ENCODE results near the gene MARCHF3. TPM values are rescaled to one million over a fixed set of nuclear protein-coding genes. Genes with fewer than 3 reads are reported as not detected.
"Not testable (repeated sequence)": the region's sequence is repeated elsewhere in the genome, so short reads cannot be mapped to it uniquely, and the experiment has no call there.

MARCHF3 gene
- polyA plus RNA-seq, 5 donors: 4.7 to 5.6 (median 5.3) TPM

DNA sequence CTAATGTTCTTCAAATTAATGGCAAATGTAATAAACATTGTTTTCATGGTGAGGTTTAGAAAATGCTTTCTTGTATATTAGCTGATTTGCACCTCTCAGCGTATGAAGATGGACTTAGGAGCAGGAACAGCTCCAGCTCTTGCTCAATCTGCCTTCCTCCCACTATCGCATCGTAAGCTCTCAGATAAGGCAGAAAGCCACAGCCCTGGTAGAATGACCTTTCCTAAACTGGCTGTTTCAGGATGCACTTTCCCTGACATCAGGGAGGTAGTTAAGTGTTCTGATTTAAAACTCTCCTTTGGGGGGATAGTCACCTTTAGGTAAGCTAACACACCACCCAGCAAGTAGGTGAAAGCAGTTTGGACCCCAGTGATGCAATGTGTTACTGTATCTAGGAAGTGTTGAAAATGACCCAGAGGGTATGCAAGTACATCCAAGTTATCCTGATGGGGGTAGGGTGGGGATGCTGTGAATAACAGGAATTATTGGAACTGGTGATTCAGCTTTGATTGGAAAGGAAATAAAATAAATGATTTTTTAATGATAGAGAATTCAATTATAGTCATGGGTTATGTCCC, 181.2 kb downstream of the MARCHF3 start:
- no peak for DNase-seq

DNA sequence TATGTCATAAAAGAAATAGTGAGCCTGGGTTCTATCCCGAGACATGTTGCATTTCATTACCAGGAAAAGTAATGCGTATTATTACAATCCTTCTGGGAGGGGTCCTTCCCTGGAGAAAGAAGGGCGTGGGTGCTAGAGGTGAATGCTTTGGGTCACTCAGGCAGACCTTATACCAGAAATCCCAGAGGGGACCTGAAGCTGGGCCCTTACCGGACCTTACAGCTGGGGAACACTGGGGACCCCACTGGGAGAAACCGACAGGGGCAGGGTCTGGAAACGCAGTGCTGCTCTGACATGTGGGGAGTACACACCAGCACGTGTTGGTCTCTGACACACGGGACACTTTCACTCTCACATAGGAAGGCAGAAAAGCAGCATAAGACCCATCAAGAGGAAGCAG, 182.1 kb downstream of the MARCHF3 start:
- no peak for DNase-seq

DNA sequence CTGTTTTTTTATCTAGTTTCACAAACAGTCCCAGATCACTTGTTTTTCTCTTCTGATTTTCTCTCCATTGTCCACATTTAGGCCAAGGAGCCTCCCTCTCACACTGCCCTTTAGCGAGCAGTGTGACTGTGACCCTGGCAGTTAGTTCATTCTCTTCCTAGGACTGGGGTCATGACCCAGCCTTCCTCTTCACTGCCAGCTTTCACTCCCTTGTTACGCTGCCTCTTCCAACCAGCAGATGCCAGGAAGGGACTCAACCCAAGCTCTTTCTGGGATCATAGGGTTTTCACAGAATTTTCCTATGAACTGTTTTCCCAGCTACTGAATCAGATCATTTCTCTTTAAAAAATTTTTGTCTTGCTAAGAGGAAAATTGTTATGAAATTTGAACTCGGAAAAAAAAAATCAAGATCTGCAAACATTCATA, 182.5 kb downstream of the MARCHF3 start:
- no peak for DNase-seq

DNA sequence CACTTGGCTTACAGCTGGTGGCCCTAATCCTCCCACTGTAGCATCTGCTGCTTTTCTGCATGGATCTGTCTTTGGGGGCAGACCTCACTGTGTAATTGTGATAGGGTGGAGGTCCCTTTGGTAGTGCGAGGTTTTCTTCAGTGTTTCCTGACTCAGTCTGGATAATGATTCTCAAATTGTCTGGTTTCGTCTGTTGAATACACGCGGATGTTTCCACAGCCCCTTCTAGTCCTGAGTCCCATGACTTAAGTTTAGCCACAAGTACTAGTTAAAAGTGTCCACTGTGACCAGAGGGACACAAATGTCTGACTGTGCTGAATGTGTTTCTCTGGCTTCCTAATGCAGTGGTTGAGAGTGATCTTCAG, 182.9 kb downstream of the MARCHF3 start:
- DNase-seq: no peak

DNA sequence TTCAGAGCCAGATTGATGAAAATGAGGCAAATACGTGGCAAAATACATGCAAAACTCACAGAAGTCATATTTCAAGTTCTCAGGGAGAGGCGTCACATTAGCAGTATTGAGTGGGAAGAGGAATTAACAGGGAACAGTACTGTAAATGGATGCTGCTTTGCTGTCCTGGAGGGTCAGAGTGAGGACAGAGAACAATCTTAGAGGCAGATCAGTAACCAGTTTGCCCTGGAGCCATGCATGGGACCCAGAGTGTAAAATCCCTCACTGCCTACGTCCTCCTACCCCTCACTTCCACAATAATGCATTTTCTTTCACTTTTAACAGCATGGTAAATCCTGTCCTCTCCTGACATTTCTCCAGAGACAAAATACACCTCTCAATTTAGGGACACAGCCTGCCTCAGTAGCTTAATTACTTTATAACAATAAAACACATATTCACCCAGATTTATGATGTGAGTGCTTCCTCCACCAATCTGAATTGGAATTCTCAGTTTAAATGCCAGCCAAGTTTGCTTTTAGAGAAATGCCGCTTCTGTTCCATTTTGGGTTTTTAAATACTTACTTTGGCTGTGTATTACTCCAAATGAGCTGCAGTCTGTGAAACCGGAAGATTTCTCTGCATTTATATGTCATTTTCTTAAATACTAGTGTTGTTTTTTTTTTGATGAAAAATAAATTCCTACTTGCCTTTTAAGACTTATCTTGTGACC, 183.5 kb downstream of the MARCHF3 start:
- DNase-seq: no peak

DNA sequence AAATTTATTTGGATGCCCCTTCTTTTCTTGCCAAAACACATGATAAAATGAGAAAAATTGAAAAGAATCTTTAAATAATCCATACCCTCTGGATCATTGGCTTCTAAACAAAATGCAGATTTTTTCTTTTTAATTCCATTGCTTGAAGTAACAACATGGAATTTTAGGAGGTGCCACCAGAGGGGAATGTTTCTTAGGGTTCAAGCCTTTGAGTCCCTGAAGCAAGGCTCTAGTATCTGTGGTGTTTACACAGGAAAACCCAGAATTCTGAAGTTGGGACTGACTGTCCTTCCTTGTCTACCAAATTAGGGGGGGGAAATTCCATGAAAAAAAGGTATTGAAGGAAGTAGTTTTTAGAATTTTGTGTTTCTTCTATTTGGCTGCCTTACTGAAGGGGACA, 184.0 kb downstream of the MARCHF3 start:
- DNase-seq: no peak

DNA sequence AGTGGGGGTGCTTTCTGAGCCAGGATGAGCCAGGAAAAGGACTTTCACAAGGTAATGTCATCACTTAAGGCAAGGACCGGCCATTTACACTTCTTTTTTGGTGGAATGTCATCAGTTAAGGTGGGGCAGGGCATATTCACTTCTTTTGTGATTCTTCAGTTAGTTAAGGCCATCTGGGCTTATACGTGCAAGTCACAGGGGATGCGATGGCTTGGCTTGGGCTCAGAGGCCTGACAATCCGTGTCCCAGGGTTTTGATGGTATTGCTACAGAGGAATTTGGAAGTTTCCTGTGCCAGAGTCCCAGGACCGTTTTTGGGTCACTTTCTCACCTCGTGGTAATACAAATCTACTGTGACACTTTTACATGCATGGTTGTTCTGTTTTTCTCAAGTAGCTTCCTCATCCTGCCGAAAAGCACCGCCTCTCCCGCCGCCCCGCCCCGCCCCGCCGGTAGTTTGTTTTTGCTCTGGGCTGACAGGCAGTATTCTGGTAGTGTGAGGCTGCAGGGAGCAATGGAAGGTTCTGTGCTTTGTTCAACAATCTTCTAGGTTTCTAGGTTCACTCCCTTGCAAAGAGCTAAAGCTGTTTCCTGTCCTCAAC, 184.8 kb downstream of the MARCHF3 start:
- not testable (repeated sequence) for DNase-seq

DNA sequence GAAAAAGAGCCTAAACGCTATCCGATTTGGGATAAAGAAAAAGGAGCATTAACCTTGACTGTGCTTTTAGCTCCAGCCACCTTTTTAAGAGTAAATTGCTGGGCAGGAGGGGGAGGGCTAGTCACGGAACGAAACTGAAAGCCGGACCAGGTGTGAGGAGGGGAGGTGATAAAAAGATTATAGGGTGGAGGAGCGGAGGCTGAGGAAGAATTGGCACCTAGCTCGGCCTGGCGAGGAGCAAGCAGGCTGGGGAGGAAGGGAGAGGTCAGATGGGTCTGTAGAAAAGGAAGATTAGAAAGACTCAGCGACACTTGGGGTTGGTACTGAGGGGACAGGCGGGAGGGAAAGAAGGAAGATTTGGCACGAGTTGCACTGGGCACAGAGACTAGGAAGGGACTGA, 187.0 kb downstream of the MARCHF3 start:
- not testable (repeated sequence) for DNase-seq

DNA sequence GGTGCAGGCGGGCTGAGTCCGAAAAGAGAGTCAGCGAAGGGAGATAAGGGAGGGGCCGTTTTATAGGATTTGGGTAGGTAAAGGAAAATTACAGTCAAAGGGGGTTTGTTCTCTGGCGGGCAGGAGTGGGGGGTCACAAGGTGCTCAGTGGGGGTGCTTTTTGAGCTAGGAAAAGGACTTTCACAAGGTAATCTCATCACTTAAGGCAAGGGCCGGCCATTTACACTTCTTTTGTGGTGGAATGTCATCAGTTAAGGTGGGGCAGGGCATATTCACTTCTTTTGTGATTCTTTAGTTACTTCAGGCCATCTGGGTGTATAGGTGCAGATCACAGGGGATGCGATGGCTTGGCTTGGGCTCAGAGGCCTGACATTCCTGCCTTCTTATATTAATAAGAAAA, 191.0 kb downstream of the MARCHF3 start:
- DNase-seq: not testable (repeated sequence)

DNA sequence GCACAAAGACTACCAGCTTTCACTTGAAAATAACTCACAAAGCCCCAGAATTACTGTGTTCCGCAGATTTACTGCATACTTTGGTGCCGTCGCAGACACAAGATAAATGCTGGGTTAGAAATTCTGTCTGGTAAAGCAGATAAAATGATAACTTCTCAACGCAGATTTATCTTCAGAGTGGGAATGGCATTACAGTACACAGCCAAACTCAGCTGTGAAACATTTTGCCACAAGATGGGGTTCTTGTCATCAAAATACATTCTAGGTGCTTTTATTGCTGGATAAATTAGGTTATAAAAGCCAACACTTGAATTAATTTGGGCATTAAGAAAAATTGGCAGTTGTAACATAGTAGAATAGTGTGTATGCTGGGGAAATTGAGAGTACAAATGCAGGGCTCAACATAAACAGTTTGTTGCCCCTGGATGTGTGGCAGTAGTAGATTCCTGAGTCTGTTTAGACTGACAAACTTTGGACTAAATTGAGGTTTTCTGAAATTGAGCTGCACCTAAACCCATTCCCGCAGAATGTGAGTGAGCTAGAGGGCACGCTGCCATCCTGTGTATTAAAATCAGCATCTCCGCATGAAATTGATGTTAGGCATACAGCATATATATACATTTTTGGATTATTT, 192.3 kb downstream of the MARCHF3 start:
- DNase-seq: no peak

DNA sequence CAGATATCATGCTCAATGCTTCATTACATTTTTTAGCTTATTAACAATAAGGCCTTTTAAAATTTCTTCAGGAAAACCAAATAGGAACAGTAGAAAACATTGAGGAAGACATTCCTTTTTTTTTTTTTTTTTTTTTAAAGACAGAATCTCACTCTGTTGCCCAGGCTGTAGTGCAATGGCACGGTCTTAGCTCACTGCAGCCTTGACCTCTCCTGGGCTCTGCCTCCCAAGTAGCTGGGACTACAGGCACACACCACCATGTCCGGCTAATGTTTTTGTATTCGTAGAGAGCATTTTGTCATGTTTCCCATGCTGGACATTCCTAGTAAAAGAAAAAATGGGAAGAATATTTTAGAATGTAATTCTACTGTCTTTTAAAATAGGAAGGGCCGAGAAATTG, 193.1 kb downstream of the MARCHF3 start:
- no peak for DNase-seq

DNA sequence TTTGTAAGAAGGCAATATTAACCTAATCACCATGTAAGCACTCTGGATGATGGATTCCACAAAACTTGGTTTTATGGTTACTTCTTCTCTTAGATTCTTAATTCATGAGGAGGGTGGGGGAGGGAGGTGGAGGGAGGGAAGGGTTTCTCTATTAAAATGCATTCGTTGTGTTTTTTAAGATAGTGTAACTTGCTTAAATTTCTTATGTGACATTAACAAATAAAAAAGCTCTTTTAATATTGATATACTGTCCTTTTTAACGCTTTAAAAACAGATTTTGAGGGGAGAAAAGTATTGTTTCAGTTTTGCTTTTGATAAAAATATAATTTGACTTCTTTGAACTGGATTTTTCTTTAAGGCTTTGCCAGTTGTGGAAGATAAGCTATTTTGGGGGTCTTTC, 193.6 kb downstream of the MARCHF3 start:
- DNase-seq: no peak

DNA sequence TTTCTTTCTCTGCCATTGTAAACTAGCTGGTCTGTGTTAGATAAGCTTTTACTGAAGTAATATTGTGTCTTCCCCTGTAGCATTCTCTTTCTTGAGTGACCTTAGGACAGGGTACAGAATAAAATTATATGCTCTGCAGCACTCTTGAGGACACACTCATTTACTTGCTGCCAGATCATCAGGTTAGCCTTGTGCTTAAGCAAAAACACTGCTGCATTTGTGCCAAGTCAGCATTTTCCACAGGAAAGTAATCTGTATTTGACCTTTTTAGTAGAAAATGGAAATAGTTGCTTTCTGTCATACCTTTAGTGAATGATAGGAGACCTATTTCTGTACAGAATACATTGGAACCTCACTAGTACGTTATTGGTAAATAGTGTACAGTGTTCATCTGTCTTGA, 199.2 kb downstream of the MARCHF3 start:
- DNase-seq: no peak

DNA sequence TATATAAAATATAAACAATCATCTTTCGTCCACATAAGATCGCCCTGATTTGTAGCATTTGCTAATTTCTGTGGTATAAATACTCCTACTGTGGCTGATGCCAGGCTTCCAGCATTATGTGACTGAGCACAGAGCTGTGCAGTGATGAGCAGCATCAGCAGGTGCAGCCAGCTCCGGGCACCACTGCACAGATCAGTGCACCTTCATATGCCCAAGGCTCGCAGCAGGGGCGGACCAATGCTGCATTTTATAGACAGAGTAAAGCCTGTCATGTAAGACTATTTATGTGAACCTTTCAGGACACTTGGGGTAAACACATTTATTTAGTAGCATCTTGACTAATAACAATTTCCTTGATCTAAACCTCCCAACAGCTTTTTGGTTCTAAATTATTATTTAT, 200.3 kb downstream of the MARCHF3 start:
- DNase-seq: no peak

DNA sequence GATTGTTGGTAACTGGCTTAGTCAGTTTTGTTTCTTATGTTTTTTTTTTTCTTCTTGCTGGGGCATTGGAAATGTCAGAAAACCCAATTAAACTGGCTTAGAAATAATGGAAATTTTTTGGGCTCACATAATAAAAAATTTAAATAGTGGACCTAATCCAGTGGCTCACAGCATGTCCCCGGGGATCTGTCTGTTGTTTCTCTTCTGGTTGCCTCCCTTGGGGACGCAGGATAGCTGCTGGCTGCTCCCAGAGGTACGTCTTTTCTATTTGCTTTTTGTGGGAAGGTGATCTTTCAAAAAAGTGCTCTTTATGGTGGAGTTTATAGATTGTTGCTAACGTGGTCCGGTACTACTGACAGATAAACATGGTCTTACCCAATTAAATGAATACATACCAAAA, 201.3 kb downstream of the MARCHF3 start:
- no peak for DNase-seq

DNA sequence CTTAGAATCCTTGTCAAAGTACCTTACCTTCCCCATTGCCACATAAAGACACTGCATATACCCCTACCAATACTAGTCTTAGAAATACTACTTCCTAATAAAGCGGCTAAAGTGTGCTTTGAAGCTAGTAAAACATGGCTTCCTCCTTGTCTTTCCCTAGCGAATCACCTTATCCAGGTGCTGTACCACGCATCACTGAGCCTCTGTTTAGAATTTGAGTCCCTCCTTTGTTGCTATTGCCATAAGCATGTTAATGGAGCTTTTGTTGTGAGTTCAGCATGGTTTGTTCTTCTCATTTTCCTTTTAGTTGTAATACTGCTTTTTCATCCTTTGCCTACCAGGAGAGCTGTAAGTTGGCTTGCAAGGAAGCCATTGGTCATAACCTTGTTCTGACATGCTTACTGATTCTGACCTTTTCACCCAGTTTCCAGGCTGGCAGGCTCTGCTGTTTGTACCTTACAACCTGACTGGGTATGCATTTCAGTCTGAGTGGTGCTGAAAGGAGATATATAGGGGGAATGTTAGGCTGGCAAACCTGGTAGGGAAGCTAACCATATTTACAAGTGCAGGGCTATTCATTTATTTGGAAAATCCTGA, 203.6 kb downstream of the MARCHF3 start:
- DNase-seq: no peak

DNA sequence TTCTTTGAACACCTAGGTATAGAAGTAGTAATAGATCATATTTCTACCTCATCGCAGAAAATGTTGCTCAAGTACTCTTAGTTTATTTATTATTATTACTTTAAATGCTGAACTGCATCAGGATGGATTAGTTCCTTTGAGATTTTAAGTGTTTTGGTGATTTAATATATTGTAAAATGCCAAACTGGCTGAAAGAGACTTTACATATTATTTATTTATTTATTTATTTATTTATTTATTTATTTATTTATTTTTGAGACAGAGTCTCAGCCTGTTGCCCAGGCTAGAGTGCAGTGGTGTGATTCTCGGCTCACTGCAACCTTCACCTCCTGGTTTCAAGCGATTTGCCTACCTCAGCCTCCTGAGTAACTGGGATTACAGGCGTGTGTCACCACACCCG, 211.1 kb downstream of the MARCHF3 start:
- no peak for DNase-seq

DNA sequence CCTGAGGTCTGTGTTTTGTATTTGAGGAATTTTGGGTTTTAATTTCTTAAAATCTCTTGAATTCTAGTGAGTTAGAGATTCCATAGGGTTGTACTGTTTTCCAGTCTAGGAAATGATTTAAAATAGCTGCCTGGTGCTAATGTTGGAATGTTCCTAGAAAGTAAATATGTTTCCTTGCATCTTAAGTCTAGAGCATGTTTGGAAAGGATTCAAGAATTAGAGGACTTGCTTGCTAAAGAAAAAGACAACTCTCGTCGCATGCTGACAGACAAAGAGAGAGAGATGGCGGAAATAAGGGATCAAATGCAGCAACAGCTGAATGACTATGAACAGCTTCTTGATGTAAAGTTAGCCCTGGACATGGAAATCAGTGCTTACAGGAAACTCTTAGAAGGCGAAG, 211.6 kb downstream of the MARCHF3 start:
- DNase-seq: no peak

Measured in right lung (tissue), 5 donors.